GM12891 (cell line): ENCODE data around the gene ZCCHC18. TPM values are rescaled to one million over a fixed set of nuclear protein-coding genes. Genes with fewer than 3 reads are reported as not detected.
"Not testable (repeated sequence)": the region's sequence is repeated elsewhere in the genome, so short reads cannot be mapped to it uniquely, and the experiment has no call there.

Experiments used
- DNase-seq: peaks from one replicate; pipeline ENCODE4 v3.0.0; 2011; ENCODE audit warnings: low spot score; ENCODE audit not compliant: insufficient read length
- FAIRE-seq: peaks from 2 replicates; lab custom pipeline; 2011; peaks lifted over from hg19 to GRCh38; lab: Jason Lieb, UNC
- PAX5 ChIP-seq: IDR thresholded peaks from 2 replicates; pipeline ENCODE4 v1.6.1; 2011; ENCODE audit warnings: low read length, moderate library complexity, mild to moderate bottlenecking; ENCODE audit not compliant: insufficient read depth, severe bottlenecking
- POLR2A ChIP-seq: IDR thresholded peaks from 2 replicates; pipeline ENCODE4 v1.6.1; 2011; ENCODE audit warnings: low read depth, low read length, control low read depth
- POLR2AphosphoS5 ChIP-seq: IDR thresholded peaks from 2 replicates; pipeline ENCODE4 v1.6.1; 2011; ENCODE audit warnings: low read depth, low read length, control low read depth
- POU2F2 ChIP-seq: IDR thresholded peaks from 2 replicates; pipeline ENCODE4 v1.6.1; 2011; ENCODE audit warnings: low read depth, mild to moderate bottlenecking, control low read depth, low read length, moderate library complexity
- SPI1 ChIP-seq: IDR thresholded peaks from 2 replicates; pipeline ENCODE4 v1.6.1; 2011; ENCODE audit warnings: low read depth, low read length, control low read depth
- TAF1 ChIP-seq: IDR thresholded peaks from 2 replicates; pipeline ENCODE4 v1.6.1; 2011; ENCODE audit warnings: low read depth, low read length, control low read depth
- polyA plus RNA-seq: library from polyadenylated mRNA; unstranded; fragments of >200 nt; gene quantifications from one replicate; pipeline ENCODE4 v1.2.1, GENCODE V29; 2012; ENCODE audit warnings: low read depth, missing spikeins, inconsistent platforms; ENCODE audit not compliant: missing spikeins

ZCCHC18 gene
- 0.23 TPM for polyA plus RNA-seq

GRCh38 chrX:104112326-104112951 is at the start of gene ZCCHC18:
Gene ZCCHC18 (plus strand): TSS chrX:104112523. CDS start chrX:104114112, 1,589 bp downstream.
- peak; percentile 96 for FAIRE-seq
- TF ChIP-seq POLR2A (no peak), PAX5 (no peak), SPI1 (no peak), TAF1 (no peak), POU2F2 (no peak)
- DNase-seq = peak; percentile 48

GRCh38 chrX:104062636-104063035 is 49.7 kb upstream of the ZCCHC18 start:
- not testable (repeated sequence) for DNase-seq, FAIRE-seq

- DNase-seq = not testable (repeated sequence)
Observed at GRCh38 chrX:104075778-104076445, 36.4 kb upstream of the ZCCHC18 start, which contains the start of gene TMSB15C. Gene TMSB15C (minus strand): TSS chrX:104076236.

GRCh38 chrX:104077854-104078253 is 34.5 kb upstream of the ZCCHC18 start:
- FAIRE-seq, DNase-seq: not testable (repeated sequence)

More at GRCh38 chrX:104075778-104076445, 36.4 kb upstream of the ZCCHC18 start, which contains the start of gene TMSB15C:
- not testable (repeated sequence) for FAIRE-seq

- DNase-seq (no peak), FAIRE-seq (no peak)
- TF ChIP-seq POLR2AphosphoS5 (no peak), PAX5 (no peak), POLR2A (no peak), TAF1 (no peak), SPI1 (no peak), POU2F2 (no peak)
Observed at GRCh38 chrX:104084063-104084462, 28.3 kb upstream of the ZCCHC18 start.

GRCh38 chrX:104084534-104085277 is 27.6 kb upstream of the ZCCHC18 start:
- DNase-seq (no peak), FAIRE-seq (no peak)
- no peak for TF ChIP-seq TAF1
- no peak for TF ChIP-seq SPI1
- no peak for TF ChIP-seq POLR2A

GRCh38 chrX:104085477-104085876 is 26.8 kb upstream of the ZCCHC18 start:
- FAIRE-seq (no peak), DNase-seq (no peak)
- TF ChIP-seq PAX5 = no peak
- TF ChIP-seq POLR2A = no peak
- TF ChIP-seq POLR2AphosphoS5 = no peak
- TF ChIP-seq POU2F2 = no peak
- no peak for TF ChIP-seq TAF1
- no peak for TF ChIP-seq SPI1

- no peak for DNase-seq
- FAIRE-seq = no peak
Observed at GRCh38 chrX:104085919-104086318, 26.4 kb upstream of the ZCCHC18 start.

GRCh38 chrX:104098151-104098808 is 14.0 kb upstream of the ZCCHC18 start:
- FAIRE-seq = peak; percentile 85

More at GRCh38 chrX:104085919-104086318, 26.4 kb upstream of the ZCCHC18 start:
- TF ChIP-seq POLR2A = no peak
- TF ChIP-seq PAX5 = no peak
- TF ChIP-seq POU2F2 = no peak
- TF ChIP-seq POLR2AphosphoS5 = no peak
- TF ChIP-seq SPI1 = no peak
- no peak for TF ChIP-seq TAF1

GRCh38 chrX:104098919-104099318 is 13.4 kb upstream of the ZCCHC18 start:
- TF ChIP-seq POLR2AphosphoS5 (no peak), SPI1 (no peak), TAF1 (no peak), POU2F2 (no peak), PAX5 (no peak), POLR2A (no peak)
- FAIRE-seq = peak; percentile 61
- no peak for DNase-seq

More at GRCh38 chrX:104098151-104098808, 14.0 kb upstream of the ZCCHC18 start:
- no peak for DNase-seq
- TF ChIP-seq TAF1 (no peak), SPI1 (no peak), POLR2A (no peak), POU2F2 (no peak)
